Calu3 (cell line): ENCODE data around the gene NUP62. TPM values are rescaled to one million over a fixed set of nuclear protein-coding genes. Genes with fewer than 3 reads are reported as not detected.

Experiments used
- BruUV-seq: library from RNA; stranded (reverse); fragments of 400-500 nt; replicated peaks from 2 replicates; lab custom pipeline; 2021; lab: Mats Ljungman, UMichigan
- CTCF ChIA-PET: fragments of 300-600 bp; sonication (Branson Sonifier 250); formaldehyde crosslinking; loops from one replicate; lab custom pipeline; 2022; ENCODE audit warnings: antibody characterized with exemption; lab: Charles Lee
- DNase-seq: peaks from one replicate; pipeline ENCODE4 v3.0.0; 2022
- H3K27ac Mint-ChIP-seq: one replicate; pipeline ENCODE4 v1.8.0; 2022; ENCODE audit warnings: mixed read lengths; ENCODE audit not compliant: unreplicated experiment
- H3K27me3 Mint-ChIP-seq: one replicate; pipeline ENCODE4 v1.8.0; 2022; ENCODE audit warnings: mixed read lengths; ENCODE audit not compliant: unreplicated experiment
- H3K36me3 Mint-ChIP-seq: one replicate; pipeline ENCODE4 v1.8.0; 2022; ENCODE audit warnings: mild to moderate bottlenecking, moderate library complexity, mixed read lengths; ENCODE audit not compliant: insufficient read depth, unreplicated experiment
- H3K4me1 Mint-ChIP-seq: one replicate; pipeline ENCODE4 v1.8.0; 2022; ENCODE audit warnings: mild to moderate bottlenecking, low read depth, mixed read lengths; ENCODE audit not compliant: unreplicated experiment
- H3K4me3 Mint-ChIP-seq: one replicate; pipeline ENCODE4 v1.8.0; 2022; ENCODE audit warnings: mild to moderate bottlenecking, low read depth, moderate library complexity, mixed read lengths; ENCODE audit not compliant: unreplicated experiment
- H3K9me3 Mint-ChIP-seq: one replicate; pipeline ENCODE4 v1.8.0; 2022; ENCODE audit warnings: low read depth, mixed read lengths; ENCODE audit not compliant: unreplicated experiment
- intact Hi-C: fragments of 100-400 bp; cut with micrococcal nuclease; formaldehyde crosslinking; loops from one replicate; pipeline ENCODE4 v1.10.0; 2022; ENCODE audit not compliant: unreplicated experiment
- total RNA-seq: library from RNA; stranded (reverse); gene quantifications from 2 replicates; pipeline ENCODE4 v1.2.3, GENCODE V29; 2022
- TF ChIP-seq, protein P1 (sequence below): fragments of 200-600 bp; IDR thresholded peaks from one replicate; pipeline ENCODE4 v1.8.0; 2022; ENCODE audit warnings: antibody characterized with exemption; ENCODE audit not compliant: unreplicated experiment

NUP62 gene
- total RNA-seq, 1 experiment from 2014 or later = 124 TPM

DNA sequence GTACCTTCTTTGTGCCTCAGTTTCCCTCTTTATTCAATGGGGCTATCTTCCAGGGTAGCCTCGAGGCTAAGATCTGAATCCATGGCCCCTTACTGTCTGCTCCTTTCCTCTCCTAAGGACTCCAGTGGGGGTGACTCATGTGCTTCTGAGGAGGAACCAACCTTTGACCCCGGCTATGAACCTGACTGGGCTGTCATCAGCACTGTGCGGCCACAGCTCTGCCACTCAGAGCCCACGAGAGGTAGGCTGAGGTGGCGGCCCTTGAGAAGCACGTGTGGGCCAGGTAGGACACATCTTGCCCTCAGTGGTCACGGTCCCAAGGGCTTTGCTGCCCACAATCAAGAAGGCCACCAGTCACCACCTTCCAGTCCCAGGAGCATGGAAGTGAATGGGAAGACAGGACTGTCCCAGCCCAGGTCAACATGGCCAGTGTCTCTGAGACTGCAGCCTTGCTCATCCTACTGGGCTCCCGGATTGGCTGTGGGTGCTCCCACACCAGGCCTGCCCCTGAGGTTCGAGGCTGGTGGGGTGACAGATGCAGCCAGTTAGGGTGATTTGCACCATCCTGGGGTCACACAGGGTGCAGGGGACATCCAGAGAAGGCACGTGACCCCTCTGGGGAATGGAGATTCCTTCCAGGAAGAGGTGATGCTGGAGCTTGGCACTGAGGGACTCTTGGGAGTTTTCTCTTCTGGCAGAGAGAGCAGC, 49.0 kb downstream of the NUP62 start:
- Mint-ChIP-seq H3K4me1 (peaks cover 17% of the 10 kb centered on the region), H3K9me3 (no peaks in the 10 kb centered on the region), H3K27ac (no peak overlapping the region), H3K36me3 (no peaks in the 10 kb centered on the region), H3K4me3 (no peak overlapping the region), H3K27me3 (no peaks in the 10 kb centered on the region)
- BruUV-seq = no TSS peak
- TF ChIP-seq, protein P1, sequence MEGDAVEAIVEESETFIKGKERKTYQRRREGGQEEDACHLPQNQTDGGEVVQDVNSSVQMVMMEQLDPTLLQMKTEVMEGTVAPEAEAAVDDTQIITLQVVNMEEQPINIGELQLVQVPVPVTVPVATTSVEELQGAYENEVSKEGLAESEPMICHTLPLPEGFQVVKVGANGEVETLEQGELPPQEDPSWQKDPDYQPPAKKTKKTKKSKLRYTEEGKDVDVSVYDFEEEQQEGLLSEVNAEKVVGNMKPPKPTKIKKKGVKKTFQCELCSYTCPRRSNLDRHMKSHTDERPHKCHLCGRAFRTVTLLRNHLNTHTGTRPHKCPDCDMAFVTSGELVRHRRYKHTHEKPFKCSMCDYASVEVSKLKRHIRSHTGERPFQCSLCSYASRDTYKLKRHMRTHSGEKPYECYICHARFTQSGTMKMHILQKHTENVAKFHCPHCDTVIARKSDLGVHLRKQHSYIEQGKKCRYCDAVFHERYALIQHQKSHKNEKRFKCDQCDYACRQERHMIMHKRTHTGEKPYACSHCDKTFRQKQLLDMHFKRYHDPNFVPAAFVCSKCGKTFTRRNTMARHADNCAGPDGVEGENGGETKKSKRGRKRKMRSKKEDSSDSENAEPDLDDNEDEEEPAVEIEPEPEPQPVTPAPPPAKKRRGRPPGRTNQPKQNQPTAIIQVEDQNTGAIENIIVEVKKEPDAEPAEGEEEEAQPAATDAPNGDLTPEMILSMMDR = no peak
- intact Hi-C loops = no loop called here
- CTCF ChIA-PET = no interaction called here
- DNase-seq = no peak

DNA sequence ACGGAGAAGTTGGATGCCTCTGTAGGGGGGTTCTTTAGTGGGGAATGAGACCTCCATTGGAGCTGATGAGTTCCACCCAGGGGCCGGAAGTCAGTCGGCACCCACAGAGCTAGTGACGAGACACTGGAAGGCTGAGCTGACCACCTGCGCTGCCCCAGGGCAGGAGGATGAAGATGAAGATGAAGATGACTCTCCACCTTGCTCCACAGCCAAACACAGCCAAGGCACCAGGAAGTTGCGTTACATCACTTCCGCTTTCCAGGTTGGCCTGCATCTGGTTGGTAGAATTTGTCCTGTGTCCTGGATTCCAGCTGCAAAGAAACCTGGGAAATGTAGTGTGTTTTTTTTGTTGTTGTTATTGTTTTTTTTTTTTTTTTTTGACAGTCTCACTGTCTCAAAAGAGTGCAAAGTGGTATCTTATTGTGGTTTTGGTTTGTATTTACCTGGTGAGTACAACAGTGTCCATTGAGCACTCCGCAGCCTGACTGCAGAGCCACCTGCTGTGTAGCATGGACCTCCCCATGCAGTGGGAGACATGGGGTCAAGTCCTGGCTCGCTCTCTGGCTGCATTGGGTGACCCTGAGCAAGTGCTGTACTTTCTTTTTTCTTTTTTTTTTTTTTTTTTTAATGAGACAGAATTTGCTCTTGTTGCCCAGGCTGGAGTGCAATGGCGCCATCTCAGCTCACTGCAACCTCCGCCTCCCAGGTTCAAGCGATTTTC, 49.9 kb downstream of the NUP62 start:
- H3K36me3 Mint-ChIP-seq = no peaks in the 10 kb centered on the region
- H3K9me3 Mint-ChIP-seq = no peaks in the 10 kb centered on the region
- no peaks in the 10 kb centered on the region for H3K27me3 Mint-ChIP-seq
- BruUV-seq = no TSS peak
- H3K4me1 Mint-ChIP-seq = peaks cover 17% of the 10 kb centered on the region
- H3K4me3 Mint-ChIP-seq = no peak overlapping the region
- TF ChIP-seq, protein P1 = no peak
- intact Hi-C loops = no loop called here
- CTCF ChIA-PET = interaction anchor here (1.4 kb wide), 1 partner anchor 10 kb away, joined by 3 read pairs; no protein-coding TSS in a partner anchor
- no peak overlapping the region for H3K27ac Mint-ChIP-seq
- DNase-seq = no peak

DNA sequence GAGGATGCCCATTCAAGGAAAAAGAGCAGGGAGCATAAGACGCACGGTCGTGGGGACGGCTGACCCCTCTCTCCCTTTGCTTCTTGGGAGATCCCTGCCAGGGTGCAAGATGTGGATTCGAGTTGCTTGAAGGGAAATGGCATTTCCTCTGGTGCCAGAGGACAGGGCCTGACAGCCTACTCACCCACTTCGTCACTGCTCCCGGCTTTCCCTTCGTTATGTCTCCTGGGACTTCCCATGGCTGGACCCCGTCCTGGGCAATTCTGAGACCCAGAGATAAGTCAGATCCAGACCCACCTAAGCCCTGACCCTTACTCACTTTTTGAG, 50.6 kb downstream of the NUP62 start:
- Mint-ChIP-seq H3K27me3 (no peaks in the 10 kb centered on the region), H3K4me3 (no peak overlapping the region), H3K9me3 (no peaks in the 10 kb centered on the region), H3K27ac (no peak overlapping the region), H3K36me3 (no peaks in the 10 kb centered on the region), H3K4me1 (peaks cover 17% of the 10 kb centered on the region)
- TF ChIP-seq, protein P1 = no peak
- intact Hi-C loops = no loop called here
- CTCF ChIA-PET = interaction anchor here (1.4 kb wide), 1 partner anchor 9 kb away, joined by 3 read pairs; no protein-coding TSS in a partner anchor
- no peak for DNase-seq
- BruUV-seq = no TSS peak

DNA sequence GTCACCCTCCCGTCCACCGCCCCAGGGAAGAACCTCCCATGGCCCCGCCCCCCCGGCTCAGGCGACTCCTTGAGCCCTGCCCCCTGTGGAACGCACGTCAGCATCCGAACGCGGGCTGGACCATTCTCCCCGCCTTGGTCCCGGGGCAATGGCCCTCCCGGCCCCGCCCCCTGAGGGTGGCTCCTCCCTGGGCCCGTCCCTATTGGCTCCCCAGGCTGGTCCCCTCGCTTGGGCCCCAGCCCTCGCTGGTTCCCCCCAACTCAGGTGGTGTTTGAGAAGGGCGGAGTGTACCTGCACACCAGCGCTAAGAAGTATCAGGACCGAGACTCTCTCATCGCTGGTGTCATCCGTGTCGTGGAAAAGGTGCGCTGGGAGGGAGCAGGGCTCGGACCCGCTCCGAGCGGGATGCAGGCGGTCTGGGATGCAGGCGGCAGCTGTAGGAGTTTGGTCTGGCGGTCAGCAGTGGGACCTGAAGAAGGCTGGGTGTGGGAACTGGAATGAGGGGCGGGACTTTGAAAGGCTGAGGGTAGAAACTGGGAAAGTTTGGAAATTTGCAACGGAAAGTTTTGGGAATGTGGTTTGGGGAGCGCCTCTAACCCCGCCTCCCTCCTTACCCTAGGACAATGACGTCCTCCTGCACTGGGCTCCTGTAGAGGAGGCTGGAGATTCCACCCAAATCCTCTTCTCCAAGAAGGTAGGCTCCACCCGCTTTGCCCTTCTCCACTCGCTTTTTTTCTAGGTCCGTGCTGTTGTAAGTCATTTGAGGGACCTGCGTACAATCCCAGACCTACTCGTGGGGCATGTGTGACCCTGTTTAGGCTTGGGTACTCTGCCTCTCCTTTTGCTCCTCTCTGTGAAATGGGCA, 51.2 kb downstream of the NUP62 start:
- H3K4me1 Mint-ChIP-seq = peaks cover 17% of the 10 kb centered on the region
- H3K27me3 Mint-ChIP-seq = no peaks in the 10 kb centered on the region
- H3K4me3 Mint-ChIP-seq = no peak overlapping the region
- CTCF ChIA-PET = interaction anchor here (1.4 kb wide), 1 partner anchor 9 kb away, joined by 3 read pairs; no protein-coding TSS in a partner anchor
- H3K27ac Mint-ChIP-seq = no peak overlapping the region
- TF ChIP-seq, protein P1 = no peak
- intact Hi-C loops = no loop called here
- peak; percentile 100 for DNase-seq
- no peaks in the 10 kb centered on the region for H3K36me3 Mint-ChIP-seq
- H3K9me3 Mint-ChIP-seq = no peaks in the 10 kb centered on the region
- no TSS peak for BruUV-seq
